ENCODE data around the gene PNPO.

The PNPO gene

DNA sequence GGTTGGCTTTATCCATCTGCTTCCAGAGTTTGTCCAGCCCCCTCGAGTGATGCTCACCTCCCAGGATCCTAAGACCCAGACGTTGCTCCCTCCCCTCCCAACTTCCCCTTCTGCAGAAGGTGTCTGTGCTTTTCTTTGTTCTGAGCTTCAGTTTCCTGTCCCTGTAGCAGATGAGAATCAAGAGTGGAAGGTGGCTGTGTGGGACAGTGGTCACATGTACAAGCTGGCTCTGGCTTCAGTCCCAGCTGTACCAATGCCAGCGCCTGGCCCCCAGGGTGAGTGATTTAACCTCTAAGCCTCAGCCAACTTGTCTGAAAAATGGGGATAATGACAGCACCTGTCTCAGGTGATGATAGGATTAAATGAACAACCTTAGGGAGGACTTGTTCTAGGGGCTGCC is 8.6 kb downstream of the PNPO start:
- DNase-seq (ENCODE audit: low read depth) = no peak

DNA sequence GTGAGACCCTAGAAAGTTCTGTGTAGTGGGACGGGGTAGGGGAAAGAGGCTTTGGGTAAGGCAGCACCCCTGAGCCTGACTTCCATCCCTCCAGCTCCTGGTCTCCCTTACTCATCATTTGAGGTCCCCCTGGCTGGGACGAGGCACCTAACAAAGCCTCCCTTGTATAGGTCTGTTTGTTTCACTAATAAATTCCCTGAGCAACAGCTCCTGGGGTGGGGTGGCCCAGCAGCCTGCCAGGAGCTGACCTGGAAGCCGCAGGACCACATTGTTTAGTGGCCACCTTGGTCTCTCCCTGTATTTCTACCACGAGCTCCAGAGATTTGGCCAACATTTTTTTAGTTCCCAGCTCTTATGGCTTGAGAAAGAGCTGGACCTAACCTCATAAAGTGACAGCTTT is 9.1 kb downstream of the PNPO start:
- no peak for DNase-seq (ENCODE audit: low read depth)

DNA sequence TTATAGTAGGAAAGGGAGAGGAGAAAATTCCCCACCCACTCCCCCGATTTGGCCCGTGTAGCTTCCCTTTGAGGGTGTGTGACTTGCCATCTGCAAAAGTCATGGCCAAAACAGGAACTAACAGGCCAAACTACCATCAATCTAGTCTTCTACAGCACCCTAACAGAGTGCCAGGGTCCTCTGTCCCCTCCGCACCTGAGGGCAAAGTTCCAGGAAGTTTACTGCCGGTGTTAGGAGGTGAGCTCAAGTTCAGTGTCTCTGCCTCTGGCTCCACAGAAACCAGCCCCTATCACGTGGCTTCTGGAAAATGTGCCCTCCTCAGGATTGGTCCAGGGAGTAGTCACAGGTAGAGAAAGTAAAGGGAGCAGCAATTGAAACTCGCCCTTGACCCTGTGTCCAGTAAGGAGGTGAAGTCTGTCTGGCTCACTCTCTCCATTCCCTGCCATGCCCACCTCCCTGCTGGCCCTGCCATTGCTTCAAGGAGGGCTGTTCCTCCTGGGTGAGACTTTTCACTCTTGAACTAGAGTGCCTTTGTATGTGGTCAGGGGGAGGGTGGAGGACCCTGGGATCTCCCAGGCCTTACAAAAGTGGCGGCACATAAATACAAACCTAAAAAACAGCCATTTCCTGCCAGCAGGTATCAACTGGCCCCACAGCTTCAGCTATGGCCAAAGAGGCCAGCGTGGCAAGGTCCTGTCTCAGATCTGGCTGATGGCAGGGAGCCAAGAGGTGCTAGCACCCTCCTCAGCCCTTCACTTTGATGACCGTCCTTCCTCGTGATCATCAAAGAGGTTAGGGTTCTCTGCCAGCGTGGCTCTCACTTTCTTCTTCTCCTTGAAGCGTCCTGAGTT is 11.0 kb downstream of the PNPO start:
- DNase-seq (ENCODE audit: low read depth) = no peak

DNA sequence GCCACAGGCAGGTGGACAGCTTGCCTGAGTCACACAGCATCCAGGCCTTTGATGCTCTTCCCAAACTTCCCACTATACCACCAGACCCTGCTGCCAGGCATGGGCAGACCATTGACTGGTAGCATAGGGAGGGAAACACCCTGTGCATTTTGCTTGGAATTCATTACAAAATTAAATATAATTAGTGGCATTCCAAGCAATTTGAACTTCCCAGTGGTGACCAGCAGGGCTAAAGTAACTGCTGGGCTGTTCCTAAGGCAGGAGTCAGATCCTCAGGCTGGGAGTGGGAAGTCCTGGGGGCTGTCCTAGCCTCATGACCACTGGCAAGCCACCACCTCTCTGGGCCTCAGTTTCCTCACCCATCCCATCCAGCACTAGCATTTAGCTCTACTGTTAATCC is 12.5 kb downstream of the PNPO start:
- no peak for DNase-seq (ENCODE audit: low read depth)

DNA sequence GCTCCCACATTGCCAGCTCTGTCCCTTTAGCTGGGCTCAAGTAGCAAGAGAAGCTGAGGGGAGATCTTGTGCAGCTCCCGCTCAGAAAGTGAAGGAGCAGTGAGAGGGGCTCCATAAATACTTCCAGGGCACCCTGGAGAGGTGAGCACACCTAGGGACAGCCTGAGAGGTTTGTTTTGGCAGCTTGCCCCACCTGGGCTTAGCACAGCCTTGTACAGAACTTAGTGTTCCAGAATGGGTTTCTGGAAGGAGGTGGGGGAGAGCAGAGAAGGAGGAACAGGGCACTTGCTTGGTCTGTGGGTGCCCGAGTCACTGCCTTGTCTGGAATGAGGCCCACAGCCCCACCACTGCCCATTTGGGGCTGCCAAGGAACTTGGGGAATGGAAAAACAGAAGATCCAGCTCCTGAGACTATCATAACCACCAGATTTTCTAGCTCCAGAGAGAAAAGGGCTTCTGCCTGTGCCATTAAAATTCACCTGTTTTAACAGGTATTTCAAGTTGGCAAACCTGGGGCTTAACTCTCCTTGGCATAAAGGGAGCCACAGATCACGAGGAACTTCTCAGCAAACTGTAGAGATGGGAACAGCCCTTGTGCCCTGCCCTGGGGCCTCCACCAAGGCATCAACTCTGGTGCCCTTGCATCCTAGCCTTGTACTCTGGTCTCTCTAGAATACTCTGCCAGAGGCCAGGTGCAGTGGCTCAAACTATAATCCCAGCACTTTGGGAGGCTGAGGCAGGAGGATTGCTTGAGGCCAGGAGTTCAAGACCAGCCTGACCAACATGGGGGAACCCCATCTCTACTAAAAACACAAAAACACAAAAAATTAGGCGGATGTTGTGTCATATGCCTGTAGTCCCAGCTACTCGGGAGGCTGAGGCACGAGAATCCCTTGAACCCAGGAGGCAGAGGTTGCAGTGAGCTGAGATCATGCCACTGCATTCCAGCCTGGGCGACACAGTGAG is 14.4 kb downstream of the PNPO start:
- no peak for DNase-seq (ENCODE audit: low read depth)

DNA sequence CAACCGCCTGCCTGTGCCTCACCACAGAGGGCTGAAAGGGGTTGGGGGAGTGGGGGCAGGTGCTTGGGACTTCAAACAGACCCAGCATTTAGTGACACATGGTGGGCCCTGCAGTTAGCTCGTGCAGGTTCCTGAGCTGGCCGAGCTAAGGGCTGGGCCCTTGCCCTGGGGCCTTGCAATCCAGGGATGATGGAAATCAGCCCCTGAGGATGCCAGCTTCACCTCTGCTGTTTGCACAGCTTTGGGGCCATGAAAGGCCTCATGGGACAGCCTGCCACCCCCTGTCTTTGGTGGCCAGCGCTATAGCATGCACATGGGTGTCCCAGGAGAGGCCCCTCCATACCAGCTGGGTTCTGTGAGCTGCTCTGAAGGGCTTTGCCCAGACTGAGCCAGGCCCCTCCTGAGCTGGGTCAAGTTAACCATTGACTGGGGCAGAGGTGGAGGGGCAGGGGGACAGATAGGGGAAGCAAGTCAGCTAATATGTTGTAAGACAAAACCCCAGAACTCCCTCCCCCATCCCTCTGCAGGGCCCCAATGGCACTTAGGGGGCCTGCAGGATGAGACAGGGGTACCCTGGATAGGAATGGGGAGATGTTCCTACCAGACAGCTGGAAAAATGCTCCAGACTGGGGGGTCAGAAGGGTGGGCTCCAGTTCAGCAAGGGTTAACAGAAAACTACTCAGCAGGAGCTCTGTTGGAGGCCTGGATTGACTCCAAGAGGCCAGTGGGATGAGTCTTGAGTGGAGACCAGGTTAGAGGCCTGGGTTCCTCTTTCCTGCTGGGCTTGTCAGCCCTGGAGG is 15.6 kb downstream of the PNPO start:
- DNase-seq (ENCODE audit: low read depth) = no peak

DNA sequence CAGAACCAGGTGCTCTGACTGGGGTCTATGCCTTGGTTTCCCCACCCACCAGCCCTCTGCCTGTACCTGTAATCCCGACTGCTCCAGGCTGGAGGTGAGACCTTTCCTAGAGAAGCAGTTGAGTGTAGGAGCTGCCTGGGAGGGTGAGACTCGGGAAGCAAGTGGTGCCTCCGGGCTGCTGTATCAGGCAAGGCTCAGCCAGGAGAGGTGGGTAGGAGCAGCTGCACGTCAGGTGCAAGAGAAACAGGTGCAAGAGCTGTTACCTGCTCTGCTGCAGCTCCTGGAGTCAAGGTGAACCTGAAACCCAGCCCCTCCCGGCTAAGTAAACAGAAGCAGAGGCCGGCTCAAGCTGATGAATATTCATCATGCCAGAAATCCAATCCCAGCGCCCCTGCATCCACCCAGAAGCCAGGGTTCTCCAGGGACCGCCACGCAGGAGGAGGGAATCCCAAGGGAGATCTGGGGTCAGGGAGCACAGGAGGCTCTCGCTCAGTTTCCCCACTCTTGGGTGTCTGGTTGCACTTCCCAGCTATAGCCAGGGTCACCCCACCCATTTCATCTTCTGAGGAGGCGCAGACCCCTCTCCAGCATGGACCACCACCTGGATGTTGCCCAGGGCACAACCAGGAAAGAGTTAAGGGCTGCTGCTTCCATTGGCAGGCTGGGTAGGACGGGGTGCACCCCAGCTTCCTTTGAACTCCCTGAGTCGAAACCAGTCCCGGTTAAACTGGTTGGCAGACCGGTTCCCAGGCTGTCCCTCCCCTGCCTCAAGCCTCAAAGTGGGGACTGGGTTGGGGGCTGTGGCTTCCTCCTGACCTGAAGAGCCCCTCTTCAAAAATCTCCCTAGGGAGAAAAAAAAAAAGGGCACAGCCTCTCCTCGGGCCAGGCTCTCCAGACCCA is 16.5 kb downstream of the PNPO start, which contains the start of gene PRR15L:
Gene PRR15L, minus strand, starts transcription at position 293 of the 900 bp plus-strand sequence. CDS start 4,649 bp downstream, outside the sequence.
- no peak for DNase-seq (ENCODE audit: low read depth)

DNA sequence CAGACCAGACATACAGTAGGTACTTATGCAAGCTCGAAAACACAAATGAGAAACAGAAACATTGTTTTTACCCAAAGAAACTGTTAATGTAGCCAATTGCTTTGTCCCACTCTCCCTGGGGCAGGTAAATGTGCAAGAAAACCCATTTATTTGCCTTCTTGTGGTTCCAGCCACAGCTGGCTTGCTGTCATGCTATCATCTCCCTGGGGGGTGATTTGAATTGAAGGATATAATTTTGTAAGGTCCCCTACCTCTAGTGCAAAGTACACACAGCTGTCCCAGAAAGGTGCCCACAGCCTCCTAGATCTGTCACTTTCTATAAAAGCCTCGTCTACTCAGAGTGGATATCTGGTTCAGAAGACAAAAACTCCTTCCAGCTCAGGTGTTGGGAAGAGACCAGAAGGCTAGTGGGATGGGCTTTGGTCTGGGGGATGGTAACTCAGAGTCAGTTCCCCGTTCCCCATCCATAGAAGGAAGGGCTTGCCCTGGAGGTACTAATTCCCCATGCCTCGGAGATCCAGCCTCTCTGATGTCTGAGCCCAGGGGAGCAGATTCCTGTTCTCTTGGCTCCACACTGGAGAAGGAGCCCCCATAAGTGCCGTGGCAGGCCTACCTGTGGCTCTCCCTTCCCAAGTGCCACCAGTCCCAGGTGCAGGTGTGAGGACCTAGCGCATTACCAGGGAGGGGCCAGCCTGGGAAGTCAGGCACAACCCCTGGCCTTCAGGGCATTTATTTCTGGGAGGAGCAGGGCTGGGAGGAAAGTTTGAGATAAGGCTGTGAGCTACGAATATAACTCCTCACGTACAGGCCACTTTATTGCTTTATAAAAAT is 18.7 kb downstream of the PNPO start:
- no peak for DNase-seq (ENCODE audit: low read depth)

DNA sequence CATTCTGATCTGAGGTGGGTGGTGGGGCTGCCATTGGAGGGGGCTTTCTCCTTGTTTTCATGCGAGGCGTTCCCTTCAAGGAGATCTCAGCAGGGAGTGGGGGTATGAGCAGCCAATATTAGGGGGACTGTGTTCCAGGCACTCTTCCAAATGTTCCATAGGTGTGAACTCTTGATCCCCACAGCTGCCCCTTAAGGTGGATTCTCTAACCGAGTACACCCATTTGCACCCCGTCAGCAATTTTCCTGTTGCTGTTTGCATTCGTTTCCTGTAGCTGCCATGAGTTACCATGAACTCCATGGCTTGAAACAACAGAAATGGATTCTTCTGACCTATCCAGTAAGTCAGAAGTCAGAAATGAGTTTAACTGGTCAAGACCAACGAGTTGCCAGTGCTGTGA is 20.0 kb downstream of the PNPO start:
- no peak for DNase-seq (ENCODE audit: low read depth)

DNA sequence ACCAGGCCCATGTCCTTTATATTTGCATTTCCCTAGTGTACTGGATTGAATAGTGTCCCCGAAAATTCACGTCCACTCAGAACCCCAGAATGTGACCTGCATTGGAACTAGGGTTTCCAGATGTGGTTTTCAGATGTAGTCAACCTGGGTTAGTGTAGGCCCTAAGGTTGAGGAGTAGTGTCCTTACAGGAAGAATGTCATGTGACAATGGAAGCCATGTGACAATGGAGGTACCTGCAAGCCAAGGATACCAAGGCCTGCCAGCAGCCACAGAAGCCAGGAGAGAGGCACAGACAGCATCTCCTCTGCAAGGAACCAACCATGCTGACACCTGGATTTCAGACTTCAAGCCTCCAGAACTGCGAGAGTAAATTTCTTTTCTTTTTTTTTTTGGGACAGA is 21.5 kb downstream of the PNPO start:
- no peak for DNase-seq (ENCODE audit: low read depth)

DNA sequence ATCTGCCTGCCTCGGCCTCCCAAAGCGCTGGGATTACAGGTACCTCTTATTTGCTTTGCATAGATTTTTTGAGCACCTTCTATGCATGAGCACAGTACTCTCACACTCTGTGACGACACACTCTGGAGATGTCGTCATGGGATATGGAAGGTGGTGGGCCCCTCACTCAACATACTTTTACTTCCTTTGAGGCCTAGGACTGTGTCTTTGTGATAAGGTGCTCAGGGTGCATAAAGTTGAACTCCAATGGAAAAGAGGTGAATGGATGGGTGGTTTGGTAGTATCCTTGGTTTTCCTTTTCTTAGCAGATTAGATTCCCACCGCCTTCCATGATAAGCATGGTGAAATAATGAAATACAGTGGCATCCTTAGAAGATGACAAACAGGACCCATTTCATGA is 23.5 kb downstream of the PNPO start:
- DNase-seq (ENCODE audit: low read depth) = no peak

DNA sequence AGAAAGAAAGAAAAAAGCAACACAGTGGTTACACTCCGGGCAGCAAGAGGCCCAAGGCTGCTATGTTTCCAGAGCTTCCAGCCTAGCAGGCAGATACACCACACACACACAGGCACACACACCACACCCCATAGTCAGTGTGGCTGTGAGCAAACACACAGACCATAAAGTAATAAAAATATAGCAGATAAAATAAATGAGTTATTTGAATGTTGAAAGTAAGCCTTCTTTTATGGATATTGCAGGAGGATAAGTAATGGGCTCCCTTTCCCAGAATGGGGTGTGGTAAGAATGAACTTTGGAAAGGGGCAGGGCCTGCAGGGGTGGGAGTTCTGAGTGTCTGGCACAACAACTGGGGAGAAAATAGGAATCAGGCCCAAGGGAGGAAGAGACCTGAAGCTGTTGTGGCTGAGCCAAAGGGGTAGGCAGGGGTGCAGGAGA is 24.7 kb downstream of the PNPO start:
- no peak for DNase-seq (ENCODE audit: low read depth)

DNA sequence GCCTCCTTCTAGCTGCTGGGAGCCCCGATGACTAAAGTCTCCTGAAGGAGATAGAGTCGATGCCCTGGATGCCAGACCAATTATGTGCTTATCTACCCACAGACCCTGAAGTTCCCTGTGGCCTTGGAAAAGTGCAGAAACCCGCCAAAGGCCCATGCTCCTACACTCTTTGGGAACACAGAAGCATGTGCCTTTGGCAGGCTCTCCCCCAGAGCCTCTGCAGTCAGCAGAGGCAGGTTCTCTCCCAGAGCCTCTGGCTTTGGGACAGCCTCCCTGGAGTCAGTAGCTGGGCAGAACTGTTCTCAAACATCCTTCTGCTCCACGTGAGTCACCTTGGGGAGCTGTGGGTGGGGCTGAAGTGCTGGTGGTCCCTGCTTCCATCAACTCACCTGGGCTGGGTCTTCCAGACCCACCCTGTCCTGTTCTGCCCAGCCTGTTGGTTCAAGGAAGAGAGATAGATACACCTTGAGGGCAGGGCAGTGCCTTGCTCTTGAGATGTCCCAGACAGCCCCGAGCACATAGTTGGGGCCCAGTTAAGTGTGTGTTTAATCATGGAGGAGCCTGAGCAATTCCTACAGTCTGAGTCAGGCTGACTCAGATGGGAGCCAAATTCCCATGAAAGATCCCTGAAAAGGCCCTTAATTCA is 26.4 kb downstream of the PNPO start:
- no peak for DNase-seq (ENCODE audit: low read depth)

DNA sequence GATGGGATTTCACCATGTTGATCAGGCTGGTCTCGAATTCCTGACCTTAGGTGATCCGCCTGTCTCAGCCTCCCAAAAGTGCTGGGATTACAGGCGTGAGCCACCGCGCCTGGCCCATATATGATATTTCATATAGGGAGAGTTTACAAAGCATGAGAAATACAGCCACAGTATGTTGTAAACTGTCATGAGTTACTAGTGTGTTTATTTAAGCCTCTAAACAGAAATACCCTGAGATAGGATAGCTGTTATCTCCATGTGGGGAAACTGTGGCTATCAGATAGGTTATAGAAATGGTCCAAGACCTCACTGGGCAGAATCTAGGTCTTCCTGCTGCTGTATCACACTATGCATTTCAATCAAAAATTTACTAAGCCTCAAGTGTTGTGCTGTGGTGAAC is 27.5 kb downstream of the PNPO start:
- DNase-seq (ENCODE audit: low read depth) = no peak

DNA sequence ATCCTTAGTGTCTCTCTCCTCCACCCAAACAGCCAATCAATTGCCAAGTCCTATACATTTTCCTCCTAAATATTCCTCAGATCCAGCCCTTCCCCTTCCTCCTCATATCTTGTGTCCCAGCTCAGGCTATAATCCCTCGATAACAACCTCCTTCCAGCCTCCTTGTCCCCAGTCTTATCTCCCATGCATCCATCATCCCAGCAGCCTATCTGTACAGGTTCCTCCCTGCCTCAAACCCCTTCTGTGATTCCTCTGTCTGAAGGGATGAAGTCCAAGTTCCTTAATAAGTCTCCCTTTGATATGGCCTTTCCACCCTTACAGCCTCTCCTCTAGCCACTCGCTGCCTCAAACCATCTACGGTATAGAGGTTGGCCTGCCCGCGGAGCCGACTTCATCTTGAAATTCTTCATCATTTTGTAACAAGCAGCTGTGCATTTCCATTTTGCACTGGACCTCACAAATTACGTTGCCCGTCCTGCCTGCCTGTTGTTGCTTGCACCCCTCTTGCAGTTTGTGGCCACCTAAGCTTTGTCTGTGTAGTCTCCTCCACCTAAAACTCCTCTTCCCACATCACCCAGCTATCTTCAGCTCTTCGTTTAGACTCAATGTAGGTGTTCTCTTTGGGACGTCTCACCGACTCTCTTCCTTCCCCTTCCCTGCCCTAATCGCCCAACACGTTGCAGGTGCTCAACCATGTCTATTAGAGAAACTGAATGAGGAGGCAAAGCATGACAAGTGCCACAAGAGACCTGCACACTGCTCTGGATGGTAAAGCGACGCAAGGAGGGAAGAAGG is 28.8 kb downstream of the PNPO start:
- no peak for DNase-seq (ENCODE audit: low read depth)

DNA sequence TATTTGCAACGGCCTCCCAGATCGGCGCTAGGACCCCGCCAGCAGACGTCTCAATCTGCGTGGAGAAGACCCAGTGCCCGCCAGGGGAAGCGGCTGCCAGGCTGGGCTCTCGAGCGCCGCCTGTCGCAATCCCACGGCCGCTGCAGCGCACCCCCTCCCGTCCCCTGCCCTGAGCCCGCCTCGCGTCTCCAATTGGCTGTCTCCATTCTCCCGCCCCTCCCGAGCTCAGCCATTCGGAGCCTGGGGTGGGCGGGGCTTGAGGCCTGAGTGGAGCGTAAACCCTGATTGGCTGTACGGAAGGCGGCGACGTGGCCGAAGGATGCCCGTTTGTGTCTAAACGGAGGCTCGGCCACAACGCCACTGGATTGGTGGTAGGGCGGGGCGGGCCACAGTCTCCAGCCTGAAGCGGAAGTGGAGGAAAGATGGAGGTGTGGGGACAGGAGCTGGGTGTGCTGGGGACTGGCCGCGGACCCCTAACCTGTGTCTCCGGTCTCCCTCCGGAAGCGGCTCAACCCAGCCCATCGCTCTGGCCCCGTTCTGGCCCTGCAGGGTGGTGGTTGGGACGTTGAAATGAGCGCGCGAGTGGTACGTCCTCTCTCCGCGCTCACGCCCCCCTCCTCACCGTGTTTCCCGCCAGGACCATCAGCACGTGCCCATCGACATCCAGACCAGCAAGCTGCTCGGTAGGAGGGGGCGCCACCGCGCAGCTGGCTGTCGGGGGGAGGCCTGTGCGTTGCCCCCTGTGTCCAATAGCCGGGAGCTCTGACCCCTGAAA is 29.5 kb downstream of the PNPO start, which contains the start of gene CDK5RAP3:
Gene CDK5RAP3, plus strand, starts transcription at position 389 of the 775 bp plus-strand sequence. Its CDS starts 34 bp downstream, at position 423.
- peak; percentile 95 for DNase-seq (ENCODE audit: low read depth)

DNA sequence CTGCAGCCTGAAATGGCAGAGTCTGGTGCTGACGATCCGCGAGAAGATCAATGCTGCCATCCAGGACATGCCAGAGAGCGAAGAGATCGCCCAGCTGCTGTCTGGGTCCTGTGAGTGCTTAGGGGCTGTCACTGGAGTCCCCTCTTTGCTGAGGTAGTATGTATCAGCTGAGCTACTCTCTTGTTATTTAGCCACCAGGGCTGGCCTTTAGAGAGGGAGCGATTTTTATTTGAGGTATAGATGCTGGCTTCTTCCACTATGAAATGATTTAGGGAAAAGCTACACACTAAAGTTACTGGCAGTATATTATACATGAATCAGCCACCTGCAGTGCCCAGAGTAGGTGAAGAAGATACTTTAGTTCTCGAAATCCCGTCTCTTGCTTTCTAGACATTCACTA is 32.2 kb downstream of the PNPO start:
- no peak for DNase-seq (ENCODE audit: low read depth)
